Stimulated activated CD4-positive, alpha-beta T cell treated with anti-CD3 and anti-CD28 coated beads, Interleukin-15, amount 100 ng/mL, for 48 hours (primary cell): ENCODE data around the gene CDKL1.

Experiments
- DNase-seq, 2 donors: peaks; one replicate each; pipeline ENCODE4 v3.0.0-alpha.2; 2020; ENCODE audit warnings: low read depth in 2 of 2

The CDKL1 gene

GRCh38 chr14:50396631-50397389, at the start of gene CDKL1:
TSS of gene CDKL1 (minus strand) at chr14:50396881. CDS start at chr14:50395868, 1,013 bp downstream.
- peak; percentile 9 to 27 for DNase-seq

- no peak for DNase-seq
These were observed 37.8 kb upstream of the CDKL1 start for GRCh38 chr14:50434528-50434927.

GRCh38 chr14:50432131-50432530, 35.5 kb upstream of the CDKL1 start:
- no peak for DNase-seq

GRCh38 chr14:50425816-50426215, 29.1 kb upstream of the CDKL1 start:
- no peak for DNase-seq

GRCh38 chr14:50425105-50425504, 28.4 kb upstream of the CDKL1 start:
- no peak for DNase-seq

GRCh38 chr14:50423529-50423928, 26.8 kb upstream of the CDKL1 start:
- DNase-seq: no peak

- DNase-seq: no peak
These were observed 24.8 kb upstream of the CDKL1 start for GRCh38 chr14:50421499-50421898.

GRCh38 chr14:50417853-50418252, 21.2 kb upstream of the CDKL1 start:
- DNase-seq: no peak

- DNase-seq: no peak
These were observed 14.2 kb upstream of the CDKL1 start for GRCh38 chr14:50410921-50411320.

GRCh38 chr14:50410071-50410470, 13.4 kb upstream of the CDKL1 start:
- DNase-seq: no peak

GRCh38 chr14:50407111-50407812, 10.6 kb upstream of the CDKL1 start:
- no peak for DNase-seq

GRCh38 chr14:50403419-50403818, 6.7 kb upstream of the CDKL1 start:
- no peak for DNase-seq

- no peak for DNase-seq
These were observed 6.3 kb upstream of the CDKL1 start for GRCh38 chr14:50402965-50403364.

GRCh38 chr14:50400461-50400860, 3.8 kb upstream of the CDKL1 start:
- DNase-seq: no peak

- no peak for DNase-seq
These were observed 2.8 kb upstream of the CDKL1 start for GRCh38 chr14:50399251-50400032.

- DNase-seq: no peak
These were observed 1.5 kb upstream of the CDKL1 start for GRCh38 chr14:50398189-50398580.

- DNase-seq: no peak
These were observed 908 bp upstream of the CDKL1 start for GRCh38 chr14:50397390-50398188.

- DNase-seq: no peak
These were observed 1.2 kb downstream of the CDKL1 start for GRCh38 chr14:50395448-50395847.

- DNase-seq: no peak
These were observed 2.0 kb downstream of the CDKL1 start for GRCh38 chr14:50394713-50395112.

GRCh38 chr14:50389668-50390441, 6.8 kb downstream of the CDKL1 start:
- DNase-seq: no peak
